ENCODE measurements around the gene FLRT3.

- TF ChIP-seq CTCF (IDR thresholded peaks at IDR 0.05 in 8 of 11, conservative IDR thresholded peaks at IDR 0.05 in 3 of 11) (no peak), POLR2AphosphoS5 (IDR thresholded peaks at IDR 0.05) (no peak), POLR2A (IDR thresholded peaks at IDR 0.05) (no peak)
These were observed 45.9 kb downstream of the FLRT3 start for GRCh38 chr20:14291502-14291901.

All from spleen (tissue), 7 donors.